Stimulated activated CD8-positive, alpha-beta memory T cell treated with anti-CD3 and anti-CD28 coated beads, Interleukin-4, amount 100 ng/mL, for 48 hours (primary cell): ENCODE results near the gene MRPL55.

Experiments
- DNase-seq: peaks from one replicate; pipeline ENCODE4 v3.0.0-alpha.2; 2020

MRPL55 gene

DNA sequence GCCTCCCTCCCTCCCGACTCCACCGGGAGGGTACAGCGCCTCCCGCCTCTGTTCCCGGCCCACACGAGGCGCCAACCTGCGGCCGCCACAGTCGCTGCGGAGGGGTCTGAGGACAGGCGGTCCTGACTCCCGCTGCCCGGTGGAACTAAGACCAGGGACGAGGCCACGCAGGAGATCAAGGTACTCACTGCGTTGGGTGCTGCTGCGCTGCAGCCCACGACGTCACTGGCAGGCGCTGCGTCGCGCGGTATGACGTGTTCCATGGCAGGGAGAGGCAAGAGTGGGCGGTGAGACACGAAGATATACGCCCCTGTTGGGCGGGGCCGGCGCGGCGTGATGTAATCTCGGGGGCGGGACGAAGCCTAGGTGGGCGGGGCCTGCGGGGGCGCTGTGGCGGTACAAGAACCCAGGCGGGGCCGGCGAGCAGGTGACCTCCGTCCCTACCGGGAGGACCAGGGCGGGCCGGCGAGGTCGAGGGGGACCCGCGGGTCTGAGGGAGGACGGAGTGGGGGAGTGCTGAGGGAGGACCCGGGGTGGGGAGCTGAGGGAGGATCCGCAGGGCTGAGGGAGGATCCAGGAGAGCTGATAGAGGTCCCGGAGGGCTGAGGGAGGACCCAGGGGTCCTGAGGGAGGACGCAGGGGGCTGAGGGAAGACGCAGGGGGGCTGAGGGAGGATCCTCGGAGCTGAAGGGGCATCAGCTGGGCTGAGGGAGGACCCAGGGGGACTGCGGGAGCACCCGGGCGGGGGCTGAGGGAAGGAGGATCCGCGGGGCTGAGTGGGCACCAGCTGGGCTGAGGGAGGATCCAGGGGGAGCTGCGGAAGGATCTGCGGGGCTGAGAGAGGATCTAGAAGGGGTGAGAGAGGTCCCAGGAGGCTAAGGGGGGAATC, at the start of gene MRPL55:
MRPL55 (minus strand) TSS at position 227 of the 889 bp plus-strand sequence. CDS start 1,039 bp downstream, outside the sequence.
- peak; percentile 100 for DNase-seq

DNA sequence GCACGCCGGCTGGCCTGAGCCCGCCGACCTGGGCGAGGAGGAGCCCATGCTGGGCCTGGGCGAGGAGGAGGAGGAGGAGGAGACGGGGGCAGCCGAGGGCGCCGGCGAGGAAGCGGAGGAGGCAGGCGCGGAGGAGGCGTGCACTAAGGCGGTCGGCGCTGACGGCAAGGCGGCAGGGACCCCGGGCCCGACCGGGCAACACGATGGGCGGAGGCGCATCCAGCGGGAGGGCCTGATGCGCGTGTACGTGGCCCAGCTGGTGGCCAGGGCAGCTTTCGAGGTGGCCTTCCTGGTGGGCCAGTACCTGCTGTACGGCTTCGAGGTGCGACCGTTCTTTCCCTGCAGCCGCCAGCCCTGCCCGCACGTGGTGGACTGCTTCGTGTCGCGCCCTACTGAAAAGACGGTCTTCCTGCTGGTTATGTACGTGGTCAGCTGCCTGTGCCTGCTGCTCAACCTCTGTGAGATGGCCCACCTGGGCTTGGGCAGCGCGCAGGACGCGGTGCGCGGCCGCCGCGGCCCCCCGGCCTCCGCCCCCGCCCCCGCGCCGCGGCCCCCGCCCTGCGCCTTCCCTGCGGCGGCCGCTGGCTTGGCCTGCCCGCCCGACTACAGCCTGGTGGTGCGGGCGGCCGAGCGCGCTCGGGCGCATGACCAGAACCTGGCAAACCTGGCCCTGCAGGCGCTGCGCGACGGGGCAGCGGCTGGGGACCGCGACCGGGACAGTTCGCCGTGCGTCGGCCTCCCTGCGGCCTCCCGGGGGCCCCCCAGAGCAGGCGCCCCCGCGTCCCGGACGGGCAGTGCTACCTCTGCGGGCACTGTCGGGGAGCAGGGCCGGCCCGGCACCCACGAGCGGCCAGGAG, 49.3 kb upstream of the MRPL55 start:
- no peak for DNase-seq

DNA sequence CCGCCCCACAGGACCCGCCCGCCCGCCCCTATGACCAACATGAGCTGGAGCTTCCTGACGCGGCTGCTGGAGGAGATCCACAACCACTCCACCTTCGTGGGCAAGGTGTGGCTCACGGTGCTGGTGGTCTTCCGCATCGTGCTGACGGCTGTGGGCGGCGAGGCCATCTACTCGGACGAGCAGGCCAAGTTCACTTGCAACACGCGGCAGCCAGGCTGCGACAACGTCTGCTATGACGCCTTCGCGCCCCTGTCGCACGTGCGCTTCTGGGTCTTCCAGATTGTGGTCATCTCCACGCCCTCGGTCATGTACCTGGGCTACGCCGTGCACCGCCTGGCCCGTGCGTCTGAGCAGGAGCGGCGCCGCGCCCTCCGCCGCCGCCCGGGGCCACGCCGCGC, 48.6 kb upstream of the MRPL55 start:
- no peak for DNase-seq

DNA sequence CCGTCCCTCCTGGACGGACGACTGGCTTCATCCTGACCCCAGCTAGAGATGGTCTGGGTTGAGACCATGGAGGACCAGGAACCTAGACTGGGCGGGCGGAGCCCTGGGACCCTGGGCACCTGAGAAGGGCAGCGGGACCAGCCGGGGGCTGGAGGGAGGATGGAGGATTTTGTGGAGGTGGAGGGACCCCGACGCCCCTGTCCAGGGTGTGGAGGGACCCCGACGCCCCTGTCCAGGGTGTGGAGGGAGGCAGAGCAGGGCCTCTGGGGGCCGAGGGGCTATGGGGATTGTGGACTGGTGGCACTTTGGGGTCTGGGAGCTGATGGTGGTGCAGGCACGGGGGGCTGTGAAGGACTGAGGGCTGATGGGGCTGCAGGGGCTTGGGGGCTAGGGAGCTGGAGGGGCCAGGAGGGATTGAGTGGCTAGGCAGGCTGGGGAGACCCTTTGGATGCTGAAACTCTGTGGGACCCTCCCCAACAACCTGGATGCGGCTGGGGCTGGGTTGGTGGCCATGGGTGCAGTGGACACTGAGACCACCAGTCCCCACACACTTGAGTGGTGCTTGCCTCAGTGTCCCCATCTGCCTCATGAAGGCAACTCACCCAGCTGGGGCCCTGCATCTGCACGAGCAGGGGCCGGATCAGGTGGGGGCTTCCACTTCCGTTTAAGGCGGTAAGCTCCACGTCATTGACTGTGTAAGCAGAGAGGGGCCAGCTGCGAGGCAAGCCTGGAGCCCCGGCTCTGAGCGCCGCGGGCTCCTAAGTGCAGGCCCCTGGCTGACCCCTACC, 48.0 kb upstream of the MRPL55 start:
- peak; percentile 47 for DNase-seq

DNA sequence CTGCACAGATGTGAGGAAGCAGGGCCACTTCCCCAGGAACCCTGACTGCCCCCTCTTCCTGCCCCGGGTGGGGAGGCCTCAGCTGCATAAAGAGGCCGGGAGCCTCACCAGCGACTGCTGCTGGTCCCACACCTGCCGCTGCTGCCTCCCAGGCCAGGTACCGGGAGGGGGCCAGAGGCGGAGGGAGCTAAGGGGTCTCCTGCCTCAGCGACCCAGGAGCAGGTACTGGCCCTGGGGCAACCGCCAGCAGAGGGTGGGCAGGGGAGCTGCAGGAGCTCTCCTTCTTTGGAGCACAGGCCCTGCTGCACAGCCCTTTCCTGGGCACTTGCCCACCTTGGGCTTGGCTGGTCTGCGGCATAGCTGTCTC, 47.4 kb upstream of the MRPL55 start:
- no peak for DNase-seq

DNA sequence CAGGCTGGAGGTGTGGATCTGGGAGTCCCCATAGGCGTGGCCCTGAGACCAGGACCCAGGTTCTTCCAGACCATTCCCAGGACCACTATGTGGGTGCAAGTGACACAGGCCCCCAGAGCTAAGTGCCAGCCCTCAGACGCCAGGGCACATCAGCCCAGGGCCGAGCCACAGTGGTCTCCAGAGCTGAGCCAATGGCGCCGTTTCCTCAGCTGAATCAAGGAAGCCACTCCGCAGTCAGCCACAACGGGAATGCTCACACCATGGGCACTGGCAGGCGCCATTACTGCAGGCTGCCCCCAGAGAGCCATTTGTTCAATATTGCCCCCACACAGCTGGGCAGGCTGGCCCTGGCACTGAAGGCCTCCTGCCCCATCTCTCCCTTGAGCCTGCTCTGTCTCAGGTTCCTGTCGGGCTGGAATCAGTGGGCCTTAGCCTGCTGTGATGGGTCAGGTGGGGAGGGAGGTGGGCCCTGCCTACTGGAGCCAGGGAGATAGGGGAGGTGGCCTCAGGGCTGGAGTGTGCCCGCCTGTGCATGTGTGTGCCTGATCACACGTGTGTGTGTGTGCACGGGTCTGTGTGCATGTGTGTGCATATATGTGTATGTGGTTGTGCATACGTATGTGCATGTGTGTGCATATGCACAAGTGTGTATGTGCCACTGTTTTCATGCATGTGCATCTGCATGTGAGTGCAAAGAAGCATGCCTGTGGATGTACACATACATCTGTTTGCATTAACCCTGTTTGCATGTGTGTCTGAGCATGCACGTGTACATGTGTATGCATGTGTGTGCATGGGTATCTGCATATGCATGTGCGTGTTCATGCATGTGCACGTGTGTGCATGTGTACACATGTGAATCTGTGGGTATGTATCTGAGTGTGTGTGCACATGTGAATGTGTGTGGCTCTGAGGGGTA, 46.8 kb upstream of the MRPL55 start:
- no peak for DNase-seq

DNA sequence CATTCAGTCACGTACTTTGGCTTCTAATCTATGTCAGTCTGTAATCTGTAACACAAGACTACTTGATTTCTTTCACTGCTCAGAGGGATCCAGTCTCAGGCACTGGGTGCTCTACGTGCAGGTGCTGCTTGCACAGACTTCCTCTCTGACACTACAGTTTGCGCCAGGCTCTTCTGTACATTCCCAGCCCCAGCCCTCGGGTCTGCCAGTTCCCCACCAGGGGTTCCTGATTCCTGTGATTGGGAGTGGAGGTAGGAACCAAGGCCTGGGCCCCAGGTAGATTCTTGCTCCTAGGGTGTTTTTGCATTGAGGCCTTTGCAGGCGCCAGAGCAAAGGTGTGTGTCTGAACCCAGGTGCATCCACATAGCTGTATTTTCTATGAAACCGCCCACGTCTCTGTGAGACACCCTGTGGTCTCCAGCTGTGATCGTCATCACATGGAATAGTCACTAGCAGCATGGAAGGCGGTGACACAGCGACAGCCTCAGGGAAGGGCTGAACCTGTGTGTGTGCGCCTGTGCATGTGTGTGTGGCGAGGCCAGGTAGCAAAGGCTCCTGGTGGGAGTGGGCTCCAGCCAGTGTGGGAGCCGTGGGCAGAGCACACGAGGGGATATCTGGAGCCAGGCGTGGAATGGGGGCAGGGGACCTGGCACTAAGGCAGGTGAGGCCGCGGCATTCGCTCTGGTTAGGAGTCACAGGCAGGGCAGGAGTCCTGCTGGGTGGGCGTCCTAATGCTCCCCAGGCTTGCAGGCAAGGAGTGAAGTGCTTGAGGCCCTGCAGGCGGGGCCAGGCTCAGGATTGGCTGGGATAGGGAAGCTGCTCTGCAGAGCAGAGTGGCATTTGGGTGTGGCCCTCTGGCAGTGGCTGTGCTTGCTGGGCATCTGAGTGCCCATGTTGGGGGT, 45.8 kb upstream of the MRPL55 start:
- peak; percentile 58 for DNase-seq

DNA sequence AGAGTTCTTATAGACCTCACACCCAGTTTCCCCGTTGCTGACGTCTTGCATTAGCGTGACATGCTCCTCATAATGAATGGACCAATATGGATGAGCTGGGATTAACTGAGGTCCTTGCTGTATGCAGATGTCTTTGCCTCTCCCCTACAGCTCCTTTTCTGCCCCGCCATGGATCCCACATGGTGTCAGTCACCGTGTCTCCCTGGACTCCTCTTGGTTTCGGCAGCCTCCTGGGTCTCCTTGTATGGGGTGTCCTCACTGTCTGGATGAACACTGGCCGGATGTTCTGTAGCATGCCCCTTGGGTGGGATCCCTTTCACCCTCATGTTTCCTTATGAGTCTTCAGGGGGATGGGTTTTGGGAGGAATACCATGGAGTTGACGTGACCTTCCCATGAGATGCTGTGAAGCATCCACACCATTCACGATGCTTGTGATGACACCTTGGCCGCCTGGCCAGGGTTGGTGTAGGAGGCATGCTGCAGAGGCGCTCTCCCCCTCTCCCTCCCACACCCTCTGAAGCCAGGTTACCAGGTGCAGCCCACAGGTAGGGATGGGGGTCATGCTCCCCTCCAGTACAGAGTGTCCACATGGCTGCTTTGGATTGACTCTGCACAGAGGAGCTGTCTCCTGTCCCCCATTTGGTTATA, 45.0 kb upstream of the MRPL55 start:
- no peak for DNase-seq

DNA sequence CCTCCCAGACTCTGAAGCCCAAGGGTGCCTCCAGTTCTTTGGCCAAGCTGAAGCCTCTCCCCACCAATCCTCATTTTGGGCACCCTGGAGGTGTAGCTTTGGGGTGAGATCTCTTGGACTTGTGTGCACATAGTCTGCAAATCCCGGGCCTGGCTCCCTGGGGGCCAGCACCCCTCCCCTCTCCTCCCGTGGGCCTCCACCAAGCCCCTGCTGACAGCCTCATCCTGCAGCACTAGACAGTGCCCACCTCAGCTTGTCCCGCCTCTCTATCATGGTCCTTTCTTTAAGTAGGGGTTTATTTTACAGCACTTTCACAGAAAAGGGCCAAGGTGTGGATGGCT, 43.8 kb upstream of the MRPL55 start:
- DNase-seq: no peak

DNA sequence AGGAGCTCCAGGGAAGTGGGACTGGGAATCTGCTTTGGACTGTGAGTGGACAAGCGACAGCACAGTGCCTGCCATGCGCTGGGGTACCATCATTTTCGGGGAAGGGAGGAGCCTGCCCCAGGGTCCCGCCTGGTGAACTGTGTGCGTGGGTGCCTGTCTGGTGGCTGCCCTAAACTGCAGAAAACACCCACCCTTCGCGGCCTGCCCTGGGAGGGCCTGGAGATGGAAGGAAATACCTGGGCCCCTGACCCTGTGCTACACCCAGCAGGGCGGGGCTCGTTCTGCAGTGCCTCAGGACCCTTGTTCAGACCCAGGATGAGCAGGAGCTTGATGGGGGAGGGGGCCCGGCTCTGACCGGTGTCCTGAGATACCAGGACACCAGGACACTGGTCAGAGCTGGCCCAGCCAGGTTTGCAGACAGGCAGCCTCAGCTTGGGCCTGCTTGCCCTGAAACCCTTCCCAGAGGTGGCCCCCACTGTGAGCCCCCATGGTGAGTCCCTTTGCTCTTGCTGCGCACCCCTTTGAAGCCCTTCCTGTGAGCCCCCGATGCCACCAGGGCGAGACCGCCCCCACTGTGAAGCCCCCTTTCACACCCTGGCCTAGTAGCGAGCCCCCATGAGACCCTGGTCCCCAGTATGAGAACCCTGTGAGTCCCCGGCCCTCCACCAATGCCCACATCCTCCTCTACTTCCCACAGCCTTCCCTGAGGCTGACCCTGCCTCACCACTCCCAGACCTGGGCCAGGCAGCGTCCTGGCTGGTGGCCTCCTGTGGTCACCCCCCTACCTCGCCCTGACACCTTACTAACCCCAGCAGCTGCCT, 43.2 kb upstream of the MRPL55 start:
- no peak for DNase-seq

DNA sequence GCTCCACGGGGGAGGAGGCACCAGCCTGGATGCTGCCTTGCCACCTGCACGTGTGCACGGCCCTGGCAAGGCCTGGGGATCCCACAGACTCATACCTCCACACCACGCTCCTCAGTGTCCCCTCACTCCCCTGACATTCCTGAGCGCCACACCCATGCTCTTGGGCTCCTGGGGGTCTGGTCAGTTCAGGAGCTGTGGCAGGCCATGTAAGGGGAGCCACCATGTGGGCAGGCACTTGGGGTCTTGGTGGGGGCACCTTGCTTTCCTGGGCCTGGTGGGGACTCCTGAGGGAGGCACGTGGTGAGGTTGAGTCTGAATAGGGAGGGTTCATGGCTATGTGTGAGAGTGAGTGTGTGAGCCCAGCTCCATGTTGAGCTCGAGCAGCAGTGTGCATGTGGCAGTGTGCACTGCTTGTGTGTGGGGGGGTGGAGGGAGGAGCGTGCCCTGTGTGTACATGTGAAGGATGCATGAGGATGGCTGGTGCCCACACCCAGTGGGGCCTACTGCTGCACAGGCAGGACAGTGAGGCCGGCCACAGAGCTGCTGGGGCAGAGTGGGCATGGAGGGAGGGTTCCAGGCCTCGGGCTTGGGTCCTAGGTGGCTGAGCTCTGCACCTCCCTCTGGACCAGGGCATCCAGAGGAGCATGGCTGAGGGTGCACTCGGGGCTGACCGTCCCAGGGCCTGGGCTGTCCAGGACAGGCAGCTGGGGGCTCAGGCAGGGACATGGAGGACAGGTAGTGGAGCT, 42.3 kb upstream of the MRPL55 start:
- no peak for DNase-seq

DNA sequence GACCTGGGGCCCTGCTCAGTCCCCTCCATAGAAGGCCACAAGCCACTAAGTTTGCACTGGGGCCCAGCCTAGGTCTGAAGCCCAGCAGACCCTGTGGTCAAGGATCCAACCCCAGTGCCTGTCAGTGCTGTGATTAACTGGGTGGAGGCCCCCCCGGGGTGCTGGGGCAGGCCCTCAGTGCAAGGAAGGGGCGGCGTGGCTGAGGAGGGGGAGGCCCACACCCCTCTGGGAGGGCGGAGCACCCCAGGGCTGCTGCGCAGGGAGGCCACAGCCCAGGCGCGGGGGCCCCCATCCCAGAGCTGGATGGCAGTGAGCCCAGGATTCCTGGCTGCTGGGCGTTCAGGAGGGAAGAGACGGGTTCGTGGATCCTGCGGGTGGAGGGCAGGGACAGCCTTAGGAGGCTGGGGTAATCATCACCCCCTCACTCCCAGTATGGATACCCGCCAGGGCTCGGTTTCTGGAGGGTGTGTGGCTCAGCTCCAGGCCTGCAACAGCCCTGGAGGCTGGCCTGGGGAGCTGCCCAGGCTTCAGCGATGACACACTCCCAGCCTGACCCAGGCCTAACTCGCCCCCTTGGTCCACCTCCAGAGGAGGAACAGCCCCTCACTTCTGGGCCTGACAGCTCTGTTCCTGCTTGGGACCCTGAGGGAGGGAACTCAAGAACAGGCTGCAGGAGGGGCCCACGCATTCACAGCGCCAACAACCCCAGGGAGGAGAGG, 41.5 kb upstream of the MRPL55 start:
- DNase-seq: no peak

DNA sequence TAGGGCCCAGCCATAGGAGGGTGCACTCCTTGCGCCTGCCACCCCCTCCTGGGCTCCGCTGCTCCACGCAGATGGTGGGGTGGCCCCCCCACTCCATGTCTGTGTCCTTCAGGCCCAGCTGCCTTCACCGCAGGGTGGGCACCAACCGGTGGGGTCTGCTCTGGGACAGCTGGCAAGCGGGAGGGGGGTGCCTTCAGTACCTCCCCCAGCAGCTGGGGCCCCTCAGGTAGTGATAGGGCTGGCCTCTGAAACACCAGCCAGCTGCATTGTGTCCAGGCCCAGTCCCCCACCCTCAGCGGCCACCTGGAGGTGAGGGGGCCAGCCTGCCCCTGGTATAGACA, 41.0 kb upstream of the MRPL55 start:
- no peak for DNase-seq

DNA sequence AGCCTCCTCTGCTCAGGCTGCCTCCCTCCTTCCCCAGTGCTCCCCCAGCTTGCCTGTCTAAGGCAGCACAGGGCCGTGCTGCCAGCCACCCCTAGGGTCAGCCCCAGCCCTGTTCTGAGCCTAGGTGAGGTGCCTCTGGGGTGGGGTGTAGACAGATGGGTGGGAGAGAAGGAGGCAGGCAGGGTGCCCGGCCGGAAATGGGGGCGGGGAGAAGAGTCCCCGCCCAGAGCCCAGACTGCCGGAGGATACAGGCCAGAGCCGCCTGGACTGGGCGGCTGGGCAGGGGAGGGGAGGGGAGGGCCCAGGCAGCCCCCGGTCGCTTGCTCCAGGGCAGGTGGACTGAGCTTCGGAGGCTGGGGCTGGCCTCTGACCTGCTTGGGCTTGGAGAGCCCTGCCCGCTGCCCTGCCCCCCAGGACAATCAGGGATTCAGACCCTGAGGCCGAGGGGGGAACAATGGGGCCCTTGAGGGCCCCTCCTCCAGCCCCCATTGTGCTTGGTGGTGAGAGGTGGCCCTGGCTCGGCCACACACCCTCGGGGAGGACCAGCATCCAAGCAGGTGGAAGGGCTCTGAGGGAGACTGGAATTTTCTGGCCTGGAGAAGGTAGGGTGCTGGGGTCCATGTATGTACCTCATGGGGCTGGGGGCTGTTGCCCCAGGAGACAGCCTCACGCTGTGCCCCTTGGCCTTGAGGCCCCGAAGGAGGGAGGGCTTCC, 40.5 kb upstream of the MRPL55 start, which contains the start of gene GJC2:
GJC2 (plus strand) TSS at position 525 of the 714 bp plus-strand sequence. CDS start 7,829 bp downstream, outside the sequence.
- no peak for DNase-seq

DNA sequence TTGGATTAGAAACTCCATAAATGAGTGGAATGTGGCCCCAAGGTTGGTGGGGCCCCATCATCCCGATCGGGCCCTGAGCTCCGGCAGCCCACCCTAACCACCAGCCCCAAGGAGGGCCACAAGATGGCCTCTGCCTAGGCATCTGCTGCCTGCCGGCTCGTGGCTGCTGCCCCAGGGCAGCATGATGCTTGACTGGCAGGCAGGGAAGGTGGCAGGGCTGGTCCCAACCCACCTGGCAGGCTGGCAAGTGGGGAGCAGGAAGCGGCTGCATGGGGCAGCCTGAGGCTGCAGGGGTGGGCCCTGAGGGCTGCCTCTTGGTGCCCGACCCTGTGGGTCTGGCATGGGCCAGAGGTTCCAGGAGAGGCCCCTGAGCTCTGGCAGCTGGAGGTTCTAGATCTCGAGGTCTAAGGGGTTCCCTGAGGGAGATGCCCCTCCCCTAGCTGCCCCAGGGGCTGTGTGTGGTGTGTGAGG, 39.9 kb upstream of the MRPL55 start:
- no peak for DNase-seq

DNA sequence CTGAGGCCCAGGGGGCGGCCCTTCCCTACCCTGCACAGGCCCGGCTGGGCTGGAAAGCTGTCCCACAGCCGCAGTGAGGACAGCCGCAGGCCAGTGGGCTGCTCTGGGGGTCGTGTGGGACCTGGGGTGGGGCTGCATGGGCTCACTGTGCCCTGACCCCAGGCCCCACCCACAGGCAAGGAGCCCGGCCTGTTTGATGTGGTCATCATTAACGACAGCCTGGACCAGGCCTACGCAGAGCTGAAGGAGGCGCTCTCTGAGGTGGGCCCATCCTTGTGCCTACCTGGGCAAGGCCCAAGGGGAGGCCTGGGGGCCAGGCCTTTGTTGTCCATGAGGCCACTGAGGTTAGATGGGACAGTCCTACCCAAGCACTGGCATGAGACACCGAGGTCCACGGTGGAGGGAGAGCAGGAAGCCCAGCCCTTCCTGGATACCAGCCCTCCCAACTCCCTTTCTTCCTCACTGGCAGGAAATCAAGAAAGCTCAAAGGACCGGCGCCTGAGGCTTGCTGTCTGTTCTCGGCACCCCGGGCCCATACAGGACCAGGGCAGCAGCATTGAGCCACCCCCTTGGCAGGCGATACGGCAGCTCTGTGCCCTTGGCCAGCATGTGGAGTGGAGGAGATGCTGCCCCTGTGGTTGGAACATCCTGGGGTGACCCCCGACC, 39.2 kb upstream of the MRPL55 start:
- no peak for DNase-seq

DNA sequence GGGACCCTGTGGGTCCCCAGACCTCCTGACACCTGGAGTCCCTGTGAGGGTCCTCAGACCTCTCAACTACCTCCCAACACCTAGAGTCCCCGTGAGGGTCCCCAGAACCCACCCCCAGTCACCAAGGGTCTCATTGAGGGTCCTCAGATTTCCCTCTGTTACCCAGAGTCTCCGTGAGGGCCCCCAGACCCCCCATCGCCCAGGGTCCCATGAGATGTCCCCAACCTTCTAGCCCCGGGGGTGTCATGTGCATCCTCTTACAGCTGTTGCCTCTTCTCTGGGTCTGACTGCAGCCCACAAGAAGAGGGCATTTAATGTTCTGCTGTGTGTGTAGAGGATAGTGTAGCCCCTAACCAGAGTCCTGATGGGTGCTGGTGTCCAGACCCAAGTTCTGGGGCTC, 38.7 kb upstream of the MRPL55 start:
- DNase-seq: no peak
